ENCODE data around the gene PIP5K1A.
"Not testable (repeated sequence)": the region's sequence is repeated elsewhere in the genome, so short reads cannot be mapped to it uniquely, and the experiment has no call there.

The PIP5K1A gene

GRCh38 chr1:151198254-151199127 is at the start of gene PIP5K1A:
PIP5K1A (plus strand) TSS chr1:151198552; CDS start chr1:151198997, 445 bp downstream.
- peak; percentile 95 for DNase-seq (ENCODE audit: low read depth)

- DNase-seq (ENCODE audit: low read depth) = peak; percentile 48
Measured at GRCh38 chr1:151156515-151156819, 41.9 kb upstream of the PIP5K1A start, which contains the start of gene TNFAIP8L2. TNFAIP8L2 (plus strand) TSS chr1:151156649; CDS start chr1:151158698, 2,049 bp downstream.

GRCh38 chr1:151157067-151157531 is 41.3 kb upstream of the PIP5K1A start:
- DNase-seq (ENCODE audit: low read depth) = no peak

- peak; percentile 30 for DNase-seq (ENCODE audit: low read depth)
Measured at GRCh38 chr1:151158326-151158725, 40.0 kb upstream of the PIP5K1A start.

GRCh38 chr1:151158751-151159251 is 39.6 kb upstream of the PIP5K1A start:
- no peak for DNase-seq (ENCODE audit: low read depth)

GRCh38 chr1:151159373-151159772 is 39.0 kb upstream of the PIP5K1A start:
- no peak for DNase-seq (ENCODE audit: low read depth)

GRCh38 chr1:151164732-151165280 is 33.5 kb upstream of the PIP5K1A start:
- no peak for DNase-seq (ENCODE audit: low read depth)

- DNase-seq (ENCODE audit: low read depth) = no peak
Measured at GRCh38 chr1:151165281-151165737, 33.0 kb upstream of the PIP5K1A start.

GRCh38 chr1:151165738-151166504 is 32.4 kb upstream of the PIP5K1A start, which contains the start of the genes LYSMD1 and SCNM1:
LYSMD1 (minus strand) TSS chr1:151165902; CDS start chr1:151165258, 644 bp downstream.
SCNM1 (plus strand) TSS chr1:151166144; CDS start chr1:151166153, 9 bp downstream.
- peak; percentile 90 for DNase-seq (ENCODE audit: low read depth)

- DNase-seq (ENCODE audit: low read depth) = no peak
Measured at GRCh38 chr1:151166505-151166956, 31.8 kb upstream of the PIP5K1A start.

GRCh38 chr1:151167116-151167515 is 31.2 kb upstream of the PIP5K1A start:
- no peak for DNase-seq (ENCODE audit: low read depth)

GRCh38 chr1:151171190-151171589 is 27.2 kb upstream of the PIP5K1A start:
- DNase-seq (ENCODE audit: low read depth) = no peak

- no peak for DNase-seq (ENCODE audit: low read depth)
Measured at GRCh38 chr1:151175041-151175741, 23.2 kb upstream of the PIP5K1A start.

GRCh38 chr1:151175863-151176262 is 22.5 kb upstream of the PIP5K1A start, which contains the start of gene TMOD4:
TMOD4 (minus strand) TSS chr1:151175981; CDS start chr1:151174875, 1,106 bp downstream.
- no peak for DNase-seq (ENCODE audit: low read depth)

GRCh38 chr1:151176514-151177045 is 21.8 kb upstream of the PIP5K1A start:
- DNase-seq (ENCODE audit: low read depth) = no peak

GRCh38 chr1:151184211-151184610 is 14.1 kb upstream of the PIP5K1A start:
- no peak for DNase-seq (ENCODE audit: low read depth)

- DNase-seq (ENCODE audit: low read depth) = no peak
Measured at GRCh38 chr1:151187205-151187604, 11.1 kb upstream of the PIP5K1A start.

GRCh38 chr1:151188667-151189066 is 9.7 kb upstream of the PIP5K1A start:
- not testable (repeated sequence) for DNase-seq (ENCODE audit: low read depth)

GRCh38 chr1:151189637-151190445 is 8.5 kb upstream of the PIP5K1A start, which contains the start of gene VPS72:
VPS72 (minus strand) TSS chr1:151190197; CDS start chr1:151190121, 76 bp downstream.
- DNase-seq (ENCODE audit: low read depth) = peak; percentile 72

GRCh38 chr1:151192047-151192446 is 6.3 kb upstream of the PIP5K1A start:
- no peak for DNase-seq (ENCODE audit: low read depth)
